RPMI8226 (cell line): Measurements from ENCODE around the gene FLNC.

ENCODE experiments used
- DNase-seq: peaks from one replicate; pipeline ENCODE4 v3.0.0-alpha.2; 2015

FLNC gene

GRCh38 chr7:128883622-128884448 lies 53.6 kb downstream of the FLNC start:
- DNase-seq = peak; percentile 90

- no peak for DNase-seq
Observed at GRCh38 chr7:128884561-128885369, 54.6 kb downstream of the FLNC start.

GRCh38 chr7:128885370-128886187 lies 55.4 kb downstream of the FLNC start:
- no peak for DNase-seq

- no peak for DNase-seq
Observed at GRCh38 chr7:128886391-128887168, 56.4 kb downstream of the FLNC start.

GRCh38 chr7:128887169-128888038 lies 57.2 kb downstream of the FLNC start:
- DNase-seq = no peak

GRCh38 chr7:128888039-128888755 lies 58.0 kb downstream of the FLNC start:
- DNase-seq = no peak

GRCh38 chr7:128888756-128889095 lies 58.5 kb downstream of the FLNC start:
- DNase-seq = no peak

- no peak for DNase-seq
Observed at GRCh38 chr7:128889121-128889520, 58.9 kb downstream of the FLNC start.

- DNase-seq = no peak
Observed at GRCh38 chr7:128890306-128891109, 60.3 kb downstream of the FLNC start.

- no peak for DNase-seq
Observed at GRCh38 chr7:128891110-128891941, 61.1 kb downstream of the FLNC start.

GRCh38 chr7:128891942-128892269 lies 61.7 kb downstream of the FLNC start:
- no peak for DNase-seq

GRCh38 chr7:128892521-128893250 lies 62.5 kb downstream of the FLNC start:
- DNase-seq = peak; percentile 37

GRCh38 chr7:128893251-128894100 lies 63.3 kb downstream of the FLNC start:
- no peak for DNase-seq

- no peak for DNase-seq
Observed at GRCh38 chr7:128894101-128894440, 63.9 kb downstream of the FLNC start.

GRCh38 chr7:128895320-128895719 lies 65.1 kb downstream of the FLNC start:
- DNase-seq = no peak

- DNase-seq = no peak
Observed at GRCh38 chr7:128899392-128899791, 69.2 kb downstream of the FLNC start.

- DNase-seq = no peak
Observed at GRCh38 chr7:128900237-128900636, 70.0 kb downstream of the FLNC start.
